HEK293 (cell line): ENCODE data around the gene KCNQ1.

Experiments
- CTCF ChIA-PET: fragments of 350-600 bp; formaldehyde crosslinking; extraction: SDS; loops from one replicate; lab custom pipeline; 2021; ENCODE audit warnings: antibody characterized with exemption; lab: Yijun Ruan, JAX
- POLR2A ChIA-PET: fragments of 300-600 bp; formaldehyde crosslinking; extraction: SDS; loops from one replicate; lab custom pipeline; 2020; ENCODE audit warnings: antibody characterized with exemption, inconsistent platforms; lab: Yijun Ruan, JAX
- H3K27ac ChIP-seq: fragments of 200-500 bp; sonication (Bioruptor generic); 2 replicates; pipeline ENCODE4 v1.5.1; 2014; ENCODE audit warnings: low read depth, low read length, control low read depth, inconsistent platforms; ENCODE audit errors: extremely low read depth
- H3K36me3 ChIP-seq, 2 experiments: fragments of 200-500 bp in 1 of 2; sonication (Bioruptor generic) in 1 of 2; 1 replicate in 1 of 2; 2 replicates in 1 of 2; pipeline ENCODE4 v1.5.1; 2014 to 2017; ENCODE audit warnings: inconsistent platforms in 2 of 2, low read length in 2 of 2; ENCODE audit not compliant: control insufficient read depth in 2 of 2, insufficient read depth in 1 of 2
- H3K4me1 ChIP-seq: fragments of 200-500 bp; sonication (Bioruptor generic); 2 replicates; pipeline ENCODE4 v1.5.1; 2014; ENCODE audit warnings: mild to moderate bottlenecking, low read length, inconsistent platforms; ENCODE audit not compliant: control insufficient read depth, insufficient read depth
- H3K4me3 ChIP-seq: 2 replicates; pipeline ENCODE4 v1.5.1; 2011; ENCODE audit warnings: low read depth, mild to moderate bottlenecking, control low read depth, low read length, moderate library complexity
- H3K9me3 ChIP-seq: fragments of 200-500 bp; sonication (Bioruptor generic); 2 replicates; pipeline ENCODE4 v1.5.1; 2014; ENCODE audit warnings: low read depth, low read length, inconsistent platforms; ENCODE audit not compliant: control insufficient read depth, insufficient read depth
- KLF7 ChIP-seq: fragments of 450-650 bp; formaldehyde crosslinking; IDR thresholded peaks from 2 replicates; pipeline ENCODE4 v1.5.1; 2016; ENCODE audit warnings: missing biosample characterization, missing genetic modification characterization, borderline replicate concordance
- KLF8 ChIP-seq: fragments of 450-650 bp; formaldehyde crosslinking; IDR thresholded peaks from 2 replicates; pipeline ENCODE4 v1.5.1; 2016; ENCODE audit warnings: missing biosample characterization, missing genetic modification characterization
- OSR2 ChIP-seq: fragments of 450-650 bp; formaldehyde crosslinking; IDR thresholded peaks from 2 replicates; pipeline ENCODE4 v1.5.1; 2016; ENCODE audit warnings: missing biosample characterization, missing genetic modification characterization
- SCRT1 ChIP-seq: fragments of 450-650 bp; formaldehyde crosslinking; IDR thresholded peaks from 2 replicates; pipeline ENCODE4 v1.5.1; 2016; ENCODE audit warnings: missing biosample characterization, missing genetic modification characterization, borderline replicate concordance
- SP2 ChIP-seq: fragments of 450-650 bp; formaldehyde crosslinking; IDR thresholded peaks from 2 replicates; pipeline ENCODE4 v1.5.1; 2016; ENCODE audit warnings: missing biosample characterization, missing genetic modification characterization
- SP3 ChIP-seq: fragments of 450-650 bp; formaldehyde crosslinking; IDR thresholded peaks from 2 replicates; pipeline ENCODE4 v1.5.1; 2016; ENCODE audit warnings: missing biosample characterization, missing genetic modification characterization
- SP7 ChIP-seq: fragments of 450-650 bp; formaldehyde crosslinking; IDR thresholded peaks from 2 replicates; pipeline ENCODE4 v1.5.1; 2016; ENCODE audit warnings: missing biosample characterization, missing genetic modification characterization
- ZBTB17 ChIP-seq: fragments of 450-650 bp; formaldehyde crosslinking; IDR thresholded peaks from 2 replicates; pipeline ENCODE4 v1.5.1; 2016; ENCODE audit warnings: missing biosample characterization, missing genetic modification characterization
- ZBTB7A ChIP-seq: fragments of 450-650 bp; formaldehyde crosslinking; IDR thresholded peaks from 2 replicates; pipeline ENCODE4 v1.5.1; 2016; ENCODE audit warnings: low read depth, missing biosample characterization, missing genetic modification characterization
- ZNF114 ChIP-seq: fragments of 450-650 bp; formaldehyde crosslinking; IDR thresholded peaks from 2 replicates; pipeline ENCODE4 v1.5.0; 2017; ENCODE audit warnings: missing biosample characterization, missing genetic modification characterization
- ZNF132 ChIP-seq: fragments of 450-650 bp; formaldehyde crosslinking; IDR thresholded peaks from 2 replicates; pipeline ENCODE4 v1.5.1; 2017; ENCODE audit warnings: missing biosample characterization, missing genetic modification characterization, borderline replicate concordance
- ZNF146 ChIP-seq: fragments of 450-650 bp; formaldehyde crosslinking; IDR thresholded peaks from 2 replicates; pipeline ENCODE4 v1.5.1; 2016; ENCODE audit warnings: missing biosample characterization, missing genetic modification characterization
- ZNF157 ChIP-seq: fragments of 450-650 bp; formaldehyde crosslinking; IDR thresholded peaks from 2 replicates; pipeline ENCODE4 v1.5.1; 2016; ENCODE audit warnings: missing biosample characterization, missing genetic modification characterization
- ZNF184 ChIP-seq: fragments of 450-650 bp; IDR thresholded peaks from 2 replicates; pipeline ENCODE4 v1.5.1; 2018; ENCODE audit warnings: missing biosample characterization, mild to moderate bottlenecking, missing genetic modification characterization
- ZNF248 ChIP-seq: fragments of 450-650 bp; formaldehyde crosslinking; IDR thresholded peaks from 2 replicates; pipeline ENCODE4 v1.5.1; 2017; ENCODE audit warnings: missing biosample characterization, missing genetic modification characterization
- ZNF292 ChIP-seq: fragments of 450-650 bp; formaldehyde crosslinking; IDR thresholded peaks from 2 replicates; pipeline ENCODE4 v1.5.1; 2016; ENCODE audit warnings: low read depth, missing biosample characterization, missing genetic modification characterization, borderline replicate concordance
- ZNF302 ChIP-seq: fragments of 450-650 bp; formaldehyde crosslinking; IDR thresholded peaks from 2 replicates; pipeline ENCODE4 v1.5.1; 2016; ENCODE audit warnings: missing biosample characterization, missing genetic modification characterization, low read depth
- ZNF394 ChIP-seq: fragments of 450-650 bp; formaldehyde crosslinking; IDR thresholded peaks from 2 replicates; pipeline ENCODE4 v1.5.1; 2016; ENCODE audit warnings: missing biosample characterization, missing genetic modification characterization, mild to moderate bottlenecking, moderate library complexity, borderline replicate concordance
- ZNF555 ChIP-seq: fragments of 450-650 bp; formaldehyde crosslinking; conservative IDR thresholded peaks from 2 replicates; pipeline ENCODE4 v1.5.1; 2017; ENCODE audit warnings: missing biosample characterization, mild to moderate bottlenecking, missing genetic modification characterization, inconsistent platforms
- ZNF791 ChIP-seq: fragments of 450-650 bp; formaldehyde crosslinking; IDR thresholded peaks from 2 replicates; pipeline ENCODE4 v1.5.1; 2016; ENCODE audit warnings: missing biosample characterization, missing genetic modification characterization
- ZNF843 ChIP-seq: fragments of 450-650 bp; formaldehyde crosslinking; IDR thresholded peaks from 2 replicates; pipeline ENCODE4 v1.5.1; 2016; ENCODE audit warnings: missing biosample characterization, missing genetic modification characterization
- ZSCAN16 ChIP-seq: fragments of 450-650 bp; formaldehyde crosslinking; IDR thresholded peaks from 2 replicates; pipeline ENCODE4 v1.5.1; 2016; ENCODE audit warnings: missing biosample characterization, missing genetic modification characterization
- TF ChIP-seq, protein P1 (sequence below): fragments of 450-650 bp; formaldehyde crosslinking; IDR thresholded peaks from 2 replicates; pipeline ENCODE4 v1.5.1; 2016; ENCODE audit warnings: missing biosample characterization, missing genetic modification characterization
- TF ChIP-seq, protein P2 (sequence below): fragments of 450-650 bp; formaldehyde crosslinking; IDR thresholded peaks from 2 replicates; pipeline ENCODE4 v1.5.1; 2016; ENCODE audit warnings: missing biosample characterization, missing genetic modification characterization
- TF ChIP-seq, protein P3 (sequence below): fragments of 450-650 bp; formaldehyde crosslinking; IDR thresholded peaks from 2 replicates; pipeline ENCODE4 v1.5.1; 2017; ENCODE audit warnings: missing biosample characterization, missing genetic modification characterization
- TF ChIP-seq, protein P4 (sequence below): fragments of 450-650 bp; formaldehyde crosslinking; IDR thresholded peaks from 2 replicates; pipeline ENCODE4 v1.5.1; 2016; ENCODE audit warnings: missing biosample characterization, missing genetic modification characterization

Gene KCNQ1

DNA sequence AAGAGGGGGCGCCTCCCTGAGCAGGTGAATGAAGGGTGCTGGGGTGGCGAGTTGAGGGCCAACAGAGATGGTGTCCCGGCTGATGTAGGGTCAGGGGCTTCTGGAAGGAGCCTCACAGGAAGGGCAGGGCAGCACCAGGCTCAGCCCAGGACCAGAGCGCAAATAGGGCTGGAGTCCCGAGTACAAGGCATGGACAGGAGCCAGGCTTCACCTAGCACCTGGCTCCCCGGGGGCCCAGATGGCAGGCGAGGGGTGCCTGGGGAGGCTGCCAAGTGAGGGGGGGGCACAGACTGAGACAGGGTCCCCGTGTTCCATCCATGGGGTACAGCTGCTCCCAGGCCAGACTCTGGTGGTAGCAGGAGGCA is 105.8 kb downstream of the KCNQ1 start (continued):
- TF ChIP-seq ZSCAN16 (tag by site-specific recombination): no peak

DNA sequence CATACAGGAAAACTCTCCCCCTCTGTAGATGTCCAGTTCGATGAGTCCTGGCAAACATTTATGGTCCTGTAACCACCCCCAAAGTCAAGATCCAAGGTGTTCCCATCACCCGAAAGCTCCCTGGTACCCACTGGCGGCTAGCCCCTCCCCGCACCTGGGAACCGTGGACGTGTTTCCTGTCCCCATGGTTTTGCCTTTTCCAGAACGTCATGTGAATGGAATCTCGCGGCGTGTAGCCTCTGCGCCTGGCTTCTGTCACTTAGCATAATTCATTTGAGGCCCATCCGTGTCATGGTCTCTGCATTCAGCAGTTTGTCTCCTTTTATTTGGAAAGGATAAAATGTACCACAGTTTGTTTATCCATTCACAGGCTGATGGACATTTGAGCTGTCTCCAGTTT is 106.3 kb downstream of the KCNQ1 start:
- H3K4me1 ChIP-seq: no peaks in the 10 kb centered on the region
- ChIA-PET POLR2A (no interaction called here), CTCF (interaction anchor here (1.1 kb wide), 1 partner anchor 19 kb away, joined by 7 read pairs; no protein-coding TSS in a partner anchor)
- H3K9me3 ChIP-seq: no peaks in the 10 kb centered on the region
- no peak overlapping the region for H3K4me3 ChIP-seq
- H3K27ac ChIP-seq: no peak overlapping the region
- TF ChIP-seq ZNF843 (tag by site-specific recombination) (no peak), ZBTB17 (no peak), ZBTB7A (tag by site-specific recombination) (no peak), ZNF302 (tag by site-specific recombination) (no peak), ZNF157 (no peak), ZNF248 (tag by site-specific recombination) (no peak)
- TF ChIP-seq, protein P1, sequence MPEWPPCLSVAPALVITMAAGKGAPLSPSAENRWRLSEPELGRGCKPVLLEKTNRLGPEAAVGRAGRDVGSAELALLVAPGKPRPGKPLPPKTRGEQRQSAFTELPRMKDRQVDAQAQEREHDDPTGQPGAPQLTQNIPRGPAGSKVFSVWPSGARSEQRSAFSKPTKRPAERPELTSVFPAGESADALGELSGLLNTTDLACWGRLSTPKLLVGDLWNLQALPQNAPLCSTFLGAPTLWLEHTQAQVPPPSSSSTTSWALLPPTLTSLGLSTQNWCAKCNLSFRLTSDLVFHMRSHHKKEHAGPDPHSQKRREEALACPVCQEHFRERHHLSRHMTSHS (tag by site-specific recombination): no peak
- no peaks in the 10 kb centered on the region for H3K36me3 ChIP-seq

DNA sequence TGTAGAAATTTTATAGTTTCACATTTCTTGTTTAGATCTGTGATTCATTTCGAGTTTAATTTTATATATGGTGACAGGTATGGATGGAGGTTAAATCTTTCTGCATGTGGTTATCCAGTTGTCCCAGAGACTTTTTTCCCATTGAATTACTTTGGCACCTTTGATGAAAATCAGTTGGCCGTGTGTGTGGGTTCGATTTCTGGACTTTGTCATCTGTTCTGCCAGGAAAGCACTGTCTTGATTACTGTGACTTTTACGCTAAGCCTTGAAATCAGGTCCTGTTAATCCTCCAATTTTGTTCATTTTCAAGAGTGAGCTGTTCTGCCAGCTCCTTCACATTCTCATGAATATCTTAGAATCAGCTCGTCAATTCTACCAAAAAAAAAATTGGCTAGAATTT is 107.4 kb downstream of the KCNQ1 start:
- TF ChIP-seq SP2: no peak
- TF ChIP-seq ZNF146 (tag by site-specific recombination): no peak
- no peak for TF ChIP-seq OSR2 (tag by site-specific recombination)
- TF ChIP-seq SP3 (tag by site-specific recombination): no peak
- TF ChIP-seq ZNF555 (tag by site-specific recombination): no peak
- TF ChIP-seq ZSCAN16 (tag by site-specific recombination): no peak
- TF ChIP-seq ZNF394: no peak
- TF ChIP-seq SCRT1 (tag by site-specific recombination): no peak
- no peak for TF ChIP-seq ZNF184 (tag by site-specific recombination)
- TF ChIP-seq, protein P2, sequence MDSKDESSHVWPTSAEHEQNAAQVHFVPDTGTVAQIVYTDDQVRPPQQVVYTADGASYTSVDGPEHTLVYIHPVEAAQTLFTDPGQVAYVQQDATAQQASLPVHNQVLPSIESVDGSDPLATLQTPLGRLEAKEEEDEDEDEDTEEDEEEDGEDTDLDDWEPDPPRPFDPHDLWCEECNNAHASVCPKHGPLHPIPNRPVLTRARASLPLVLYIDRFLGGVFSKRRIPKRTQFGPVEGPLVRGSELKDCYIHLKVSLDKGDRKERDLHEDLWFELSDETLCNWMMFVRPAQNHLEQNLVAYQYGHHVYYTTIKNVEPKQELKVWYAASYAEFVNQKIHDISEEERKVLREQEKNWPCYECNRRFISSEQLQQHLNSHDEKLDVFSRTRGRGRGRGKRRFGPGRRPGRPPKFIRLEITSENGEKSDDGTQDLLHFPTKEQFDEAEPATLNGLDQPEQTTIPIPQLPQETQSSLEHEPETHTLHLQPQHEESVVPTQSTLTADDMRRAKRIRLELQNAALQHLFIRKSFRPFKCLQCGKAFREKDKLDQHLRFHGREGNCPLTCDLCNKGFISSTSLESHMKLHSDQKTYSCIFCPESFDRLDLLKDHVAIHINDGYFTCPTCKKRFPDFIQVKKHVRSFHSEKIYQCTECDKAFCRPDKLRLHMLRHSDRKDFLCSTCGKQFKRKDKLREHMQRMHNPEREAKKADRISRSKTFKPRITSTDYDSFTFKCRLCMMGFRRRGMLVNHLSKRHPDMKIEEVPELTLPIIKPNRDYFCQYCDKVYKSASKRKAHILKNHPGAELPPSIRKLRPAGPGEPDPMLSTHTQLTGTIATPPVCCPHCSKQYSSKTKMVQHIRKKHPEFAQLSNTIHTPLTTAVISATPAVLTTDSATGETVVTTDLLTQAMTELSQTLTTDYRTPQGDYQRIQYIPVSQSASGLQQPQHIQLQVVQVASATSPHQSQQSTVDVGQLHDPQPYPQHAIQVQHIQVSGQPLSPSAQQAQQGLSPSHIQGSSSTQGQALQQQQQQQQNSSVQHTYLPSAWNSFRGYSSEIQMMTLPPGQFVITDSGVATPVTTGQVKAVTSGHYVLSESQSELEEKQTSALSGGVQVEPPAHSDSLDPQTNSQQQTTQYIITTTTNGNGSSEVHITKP: no peak
- TF ChIP-seq ZNF248 (tag by site-specific recombination): no peak
- TF ChIP-seq, all 188 proteins: peak for 0
- Histone ChIP-seq H3K4me3 (no peak overlapping the region), H3K27ac (no peak overlapping the region), H3K36me3 (no peaks in the 10 kb centered on the region), H3K9me3 (no peaks in the 10 kb centered on the region), H3K4me1 (no peaks in the 10 kb centered on the region)
- CTCF ChIA-PET: interaction anchor here (0.7 kb wide), 1 partner anchor 332 kb away, joined by 3 read pairs; no protein-coding TSS in a partner anchor
- POLR2A ChIA-PET: no interaction called here

DNA sequence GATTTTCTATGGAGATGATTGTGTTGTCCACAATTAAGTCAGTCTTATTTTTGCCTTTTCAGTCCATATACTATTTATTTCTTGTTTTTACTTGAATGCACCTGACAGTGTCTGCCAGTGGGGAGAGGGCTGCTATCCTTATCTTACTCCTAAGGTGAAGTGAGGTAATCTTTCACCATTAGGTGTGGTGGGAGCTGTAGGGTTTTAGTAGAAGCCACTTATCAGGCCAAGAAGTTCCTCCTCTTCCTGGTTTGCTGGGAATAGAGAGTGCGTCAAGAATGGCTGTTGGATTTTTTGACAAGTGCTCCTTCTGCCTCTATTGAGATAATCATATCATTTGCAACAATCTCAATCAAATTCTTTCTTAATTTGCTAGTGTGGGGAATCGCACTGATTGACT is 108.4 kb downstream of the KCNQ1 start:
- no peaks in the 10 kb centered on the region for H3K36me3 ChIP-seq
- ChIA-PET POLR2A (no interaction called here), CTCF (no interaction called here)
- TF ChIP-seq, protein P3, sequence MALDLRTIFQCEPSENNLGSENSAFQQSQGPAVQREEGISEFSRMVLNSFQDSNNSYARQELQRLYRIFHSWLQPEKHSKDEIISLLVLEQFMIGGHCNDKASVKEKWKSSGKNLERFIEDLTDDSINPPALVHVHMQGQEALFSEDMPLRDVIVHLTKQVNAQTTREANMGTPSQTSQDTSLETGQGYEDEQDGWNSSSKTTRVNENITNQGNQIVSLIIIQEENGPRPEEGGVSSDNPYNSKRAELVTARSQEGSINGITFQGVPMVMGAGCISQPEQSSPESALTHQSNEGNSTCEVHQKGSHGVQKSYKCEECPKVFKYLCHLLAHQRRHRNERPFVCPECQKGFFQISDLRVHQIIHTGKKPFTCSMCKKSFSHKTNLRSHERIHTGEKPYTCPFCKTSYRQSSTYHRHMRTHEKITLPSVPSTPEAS: no peak
- TF ChIP-seq ZNF292 (tag by site-specific recombination) (no peak), ZNF791 (tag by site-specific recombination) (no peak), SP7 (no peak), KLF8 (no peak), ZNF114 (tag by site-specific recombination) (no peak), ZNF132 (tag by site-specific recombination) (no peak), KLF7 (tag by site-specific recombination) (no peak)
- TF ChIP-seq, protein P4, sequence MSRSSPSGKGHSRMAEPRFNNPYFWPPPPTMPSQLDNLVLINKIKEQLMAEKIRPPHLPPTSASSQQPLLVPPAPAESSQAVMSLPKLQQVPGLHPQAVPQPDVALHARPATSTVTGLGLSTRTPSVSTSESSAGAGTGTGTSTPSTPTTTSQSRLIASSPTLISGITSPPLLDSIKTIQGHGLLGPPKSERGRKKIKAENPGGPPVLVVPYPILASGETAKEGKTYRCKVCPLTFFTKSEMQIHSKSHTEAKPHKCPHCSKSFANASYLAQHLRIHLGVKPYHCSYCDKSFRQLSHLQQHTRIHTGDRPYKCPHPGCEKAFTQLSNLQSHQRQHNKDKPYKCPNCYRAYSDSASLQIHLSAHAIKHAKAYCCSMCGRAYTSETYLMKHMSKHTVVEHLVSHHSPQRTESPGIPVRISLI (tag by site-specific recombination): no peak

More for the DNA sequence above, 108.4 kb downstream of the KCNQ1 start:
- Histone ChIP-seq H3K9me3 (no peaks in the 10 kb centered on the region), H3K4me1 (no peaks in the 10 kb centered on the region), H3K4me3 (no peak overlapping the region), H3K27ac (no peak overlapping the region)
